T47D (cell line): Measurements from ENCODE around the gene FYN.

Experiments used
- DNase-seq, 2 experiments: peaks; one replicate each; pipeline versions ENCODE4 v3.0.0 to v3.0.0-alpha.2; 2011 to 2012; ENCODE audit warnings: low read depth in 1 of 2, low spot score in 1 of 2
- JUND ChIP-seq: IDR thresholded peaks from 2 replicates; pipeline ENCODE4 v1.6.1; 2012; ENCODE audit warnings: low read depth
- in situ Hi-C: cut with HindIII; loops from 2 replicates; pipeline ENCODE4 v1.10.0; 2016; ENCODE audit warnings: low sequenced_read_pairs, low pct_unique_long_range_greater_than_20kb

FYN gene

GRCh38 chr6:111743862-111744692 is 129.2 kb downstream of the FYN start:
- in situ Hi-C loops = no loop called here
- TF ChIP-seq JUND = no peak
- no peak for DNase-seq

GRCh38 chr6:111743360-111743759 is 129.9 kb downstream of the FYN start:
- TF ChIP-seq JUND = no peak
- DNase-seq = no peak
- in situ Hi-C loops = no loop called here

- no peak for DNase-seq
- no peak for TF ChIP-seq JUND
- in situ Hi-C loops = no loop called here
Observed at GRCh38 chr6:111741177-111741952, 131.9 kb downstream of the FYN start.

GRCh38 chr6:111740506-111740905 is 132.7 kb downstream of the FYN start:
- no peak for DNase-seq
- no peak for TF ChIP-seq JUND
- in situ Hi-C loops = no loop called here

DNA sequence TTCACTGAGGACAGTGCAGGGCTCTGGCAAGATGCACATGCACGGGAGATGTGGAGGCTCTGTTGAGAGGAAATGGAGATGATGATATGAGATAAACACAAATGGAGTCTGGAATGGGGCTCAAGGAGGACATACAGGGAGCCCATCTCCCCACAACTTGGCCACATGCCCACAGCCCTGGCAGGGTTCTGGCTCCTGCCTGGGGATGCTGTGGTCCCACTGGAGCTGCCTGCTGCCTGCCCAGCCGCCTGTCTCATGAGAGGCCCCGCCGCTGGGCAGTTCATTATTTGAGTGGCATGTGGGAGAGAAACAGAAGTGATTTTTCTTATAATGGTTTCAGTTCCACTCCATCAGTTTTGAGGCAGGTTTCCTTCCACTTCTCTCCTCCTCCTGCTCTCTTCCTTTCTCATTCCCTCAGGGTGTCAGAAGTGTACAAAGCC is 134.0 kb downstream of the FYN start:
- in situ Hi-C loops = no loop called here
- no peak for TF ChIP-seq JUND
- no peak for DNase-seq

DNA sequence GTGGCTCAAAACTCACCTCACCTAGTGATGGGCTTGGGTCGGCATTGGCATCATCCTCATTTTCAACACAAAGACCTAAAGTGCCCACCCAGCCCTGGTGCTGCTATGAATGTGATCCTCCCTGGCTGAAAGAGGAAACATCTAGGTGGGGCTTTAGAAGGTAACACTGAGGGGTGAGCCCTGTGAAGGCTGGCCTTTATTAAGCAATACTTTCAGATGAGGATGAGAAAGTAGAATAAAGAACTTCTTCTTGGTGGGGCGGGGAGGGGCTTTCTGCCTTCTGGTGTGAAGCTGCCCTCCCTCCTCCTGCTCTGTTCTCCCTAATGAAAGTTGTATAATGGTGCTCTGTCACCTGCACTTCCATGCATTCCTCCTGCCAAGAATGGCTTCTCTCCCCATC is 134.6 kb downstream of the FYN start:
- TF ChIP-seq JUND = no peak
- no peak for DNase-seq
- in situ Hi-C loops = no loop called here

DNA sequence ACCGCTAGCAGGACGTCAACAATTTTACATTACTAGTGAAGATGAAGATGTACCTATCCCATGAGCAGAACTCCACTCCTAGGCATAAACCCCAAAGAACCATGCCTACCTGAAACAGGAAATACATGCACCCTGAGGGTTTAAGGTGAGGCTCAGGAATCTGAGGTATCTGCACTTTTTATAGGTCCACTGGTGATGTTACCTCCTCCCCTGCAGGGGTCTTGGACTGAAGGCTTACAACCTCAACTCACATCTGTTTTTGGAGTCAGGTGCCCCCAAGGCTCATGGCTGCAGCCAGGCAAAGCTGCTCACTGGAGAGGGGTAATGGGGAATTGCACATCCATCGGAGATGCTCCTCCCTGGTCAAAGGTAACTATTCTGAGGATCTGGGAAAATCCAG is 135.1 kb downstream of the FYN start:
- in situ Hi-C loops = no loop called here
- DNase-seq = no peak
- no peak for TF ChIP-seq JUND

DNA sequence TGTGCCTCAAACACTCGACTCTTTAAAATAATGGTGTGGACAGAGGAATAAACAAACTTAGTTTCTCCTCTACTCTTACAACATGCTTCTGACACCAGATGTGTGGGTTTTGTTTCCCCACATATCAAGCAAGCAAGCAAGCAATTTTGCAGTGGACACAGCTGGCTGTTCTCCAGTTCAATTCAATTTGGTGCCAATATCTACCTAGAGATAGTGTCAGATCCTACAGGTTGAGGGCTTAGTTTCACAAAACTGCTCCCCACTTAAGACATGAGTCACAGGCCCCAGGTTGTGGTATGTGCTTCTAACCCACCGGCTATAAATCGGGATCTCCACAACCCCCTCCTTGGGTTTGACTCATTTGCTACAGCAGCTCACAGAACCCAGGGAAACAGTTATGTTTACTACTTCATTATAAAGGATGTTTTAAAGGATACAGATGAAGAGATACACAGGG is 136.2 kb downstream of the FYN start:
- no peak for TF ChIP-seq JUND
- no peak for DNase-seq
- in situ Hi-C loops = no loop called here

GRCh38 chr6:111736005-111736608 is 137.1 kb downstream of the FYN start:
- no peak for TF ChIP-seq JUND
- DNase-seq = no peak
- in situ Hi-C loops = no loop called here

DNA sequence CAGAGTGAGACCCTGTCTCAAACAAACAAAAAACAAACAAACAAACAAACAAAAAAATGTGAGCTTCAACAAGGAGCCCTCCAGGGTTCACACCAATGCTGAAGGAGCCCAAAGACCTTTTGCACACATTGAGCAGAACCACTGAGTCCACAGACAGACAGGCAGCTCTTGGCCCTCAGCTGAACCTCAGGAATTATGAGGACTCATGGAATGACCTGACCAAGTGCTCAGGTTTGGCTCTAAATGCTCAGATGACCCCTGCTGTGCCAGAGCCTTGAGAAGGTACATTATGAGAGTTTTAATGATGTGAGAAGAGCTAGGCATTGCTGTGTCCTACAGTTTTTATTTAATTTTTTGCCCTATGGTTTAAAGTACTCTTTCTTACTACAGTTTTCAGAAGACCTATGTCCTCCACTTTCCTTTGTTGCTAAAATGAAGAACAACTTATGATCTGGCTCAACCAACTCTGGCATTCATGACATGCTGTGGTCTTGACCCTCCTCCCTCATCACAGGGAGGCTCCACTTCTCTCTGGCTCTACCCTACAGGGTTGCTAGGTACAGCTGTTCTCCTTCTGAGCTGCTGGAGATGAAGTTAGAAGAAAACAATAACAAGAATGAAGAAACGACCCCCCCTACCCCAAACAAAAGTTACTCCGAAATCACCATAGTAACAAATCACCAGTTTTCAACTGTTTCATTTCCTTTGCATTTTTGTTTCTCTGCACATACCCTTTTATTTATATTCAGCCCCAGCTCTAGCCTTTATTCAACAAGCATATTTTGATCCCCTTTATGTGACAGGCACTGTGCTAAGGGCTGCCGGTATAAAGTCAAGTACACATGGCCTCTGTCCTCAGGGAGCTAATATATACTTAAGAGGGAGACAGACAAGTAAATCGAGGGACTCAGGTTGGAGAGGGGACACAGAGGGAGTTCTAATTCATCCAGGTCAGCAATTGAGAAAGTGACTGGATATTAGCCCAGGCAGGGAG is 138.9 kb downstream of the FYN start:
- DNase-seq = no peak
- in situ Hi-C loops = no loop called here
- no peak for TF ChIP-seq JUND

GRCh38 chr6:111732390-111732789 is 140.9 kb downstream of the FYN start:
- in situ Hi-C loops = no loop called here
- no peak for TF ChIP-seq JUND
- DNase-seq = no peak
